HG03196 (cell line): ENCODE measurements around the gene CXCL3.

Experiments used
- ATAC-seq: cut with Tn5 transposase; IDR thresholded peaks from one replicate; pipeline ENCODE4 v1.9.1; 2021; ENCODE audit not compliant: unreplicated experiment

CXCL3 gene

DNA sequence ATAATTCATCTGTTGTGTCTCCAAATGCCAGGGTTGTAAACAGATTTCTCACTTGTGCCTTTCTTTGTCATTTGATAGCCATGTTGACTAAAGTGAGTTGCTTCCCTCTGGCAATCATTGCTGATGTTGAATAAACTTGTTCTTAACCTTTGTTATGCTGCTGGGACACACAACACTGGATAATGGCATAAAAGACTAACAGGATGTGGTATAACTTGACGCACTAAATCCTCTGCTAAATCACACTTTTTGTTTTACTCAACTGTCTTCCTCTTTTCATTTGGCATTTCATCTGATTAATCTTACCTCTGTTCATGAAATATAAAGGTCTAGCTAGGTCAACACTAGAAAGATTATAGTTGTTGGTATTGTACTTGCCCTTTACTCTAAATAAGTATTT lies 22.4 kb downstream of the CXCL3 start:
- no peak for ATAC-seq

DNA sequence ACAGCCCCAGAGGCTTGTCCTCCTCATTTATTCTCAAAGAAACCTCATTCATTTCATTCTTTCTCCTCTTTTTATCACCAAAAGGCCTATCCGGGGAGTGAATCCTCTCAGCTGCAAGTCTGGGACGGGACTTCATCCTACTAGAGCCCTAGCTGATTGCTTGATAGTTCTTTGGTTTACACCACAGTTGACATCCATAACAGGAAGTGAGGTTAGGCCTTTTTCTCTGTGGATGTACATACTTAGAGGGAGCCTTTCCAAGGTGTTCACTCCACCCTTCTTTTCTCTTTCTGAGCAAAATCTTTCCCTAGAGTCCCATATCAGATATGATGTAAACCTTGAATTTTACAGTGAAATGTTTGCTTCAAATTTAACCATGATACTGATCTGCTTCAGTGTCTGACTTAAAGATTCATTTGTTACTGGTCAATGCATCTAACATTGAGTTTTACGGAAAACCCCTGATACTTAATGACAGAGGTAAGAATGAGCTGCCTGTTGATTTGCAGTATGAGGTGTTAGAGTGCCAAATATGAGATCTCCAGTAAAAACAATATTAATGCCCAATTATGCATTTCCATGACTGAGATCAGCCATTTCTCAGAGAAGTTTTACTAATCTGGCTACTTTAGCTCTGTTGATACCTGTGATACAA lies 23.2 kb downstream of the CXCL3 start:
- ATAC-seq = no peak

DNA sequence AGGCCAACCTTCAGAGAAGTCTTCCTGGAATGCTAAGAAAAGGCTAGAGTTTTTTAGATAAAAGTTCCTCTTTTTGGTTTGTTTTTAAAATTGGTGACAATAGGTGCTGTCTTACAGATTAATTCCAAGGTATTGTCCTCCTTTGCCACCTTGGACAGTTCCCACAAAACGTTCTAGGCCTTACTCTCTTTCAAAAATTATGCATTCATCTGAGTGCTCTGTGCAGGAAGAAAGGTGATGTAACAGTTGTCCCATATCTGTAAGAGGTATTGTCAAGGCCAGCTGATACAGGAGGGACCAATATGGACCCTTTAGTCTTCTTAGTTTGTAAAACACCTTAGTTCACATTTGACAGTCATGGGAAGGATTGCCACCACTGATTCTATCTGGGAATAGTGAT lies 24.2 kb downstream of the CXCL3 start:
- ATAC-seq = no peak

DNA sequence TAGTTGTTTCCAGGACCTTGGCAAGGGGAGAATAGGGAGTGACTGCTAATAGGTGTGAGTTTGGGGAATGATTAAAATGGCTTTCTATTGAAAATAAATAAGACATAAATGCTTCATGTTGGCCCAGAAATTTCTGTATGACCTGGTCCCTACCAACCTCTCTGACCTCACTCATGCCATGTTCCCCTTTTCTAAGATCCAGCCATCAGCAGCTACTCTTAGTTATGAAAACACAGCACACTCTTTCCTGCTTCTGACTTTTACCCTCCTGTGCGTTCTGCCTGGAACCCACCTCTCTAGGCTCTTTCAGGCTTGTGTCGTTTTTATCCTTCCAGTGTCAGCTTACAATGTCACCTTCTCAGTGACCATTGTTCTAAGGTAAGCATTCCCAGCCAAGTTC lies 25.2 kb downstream of the CXCL3 start:
- ATAC-seq = no peak

DNA sequence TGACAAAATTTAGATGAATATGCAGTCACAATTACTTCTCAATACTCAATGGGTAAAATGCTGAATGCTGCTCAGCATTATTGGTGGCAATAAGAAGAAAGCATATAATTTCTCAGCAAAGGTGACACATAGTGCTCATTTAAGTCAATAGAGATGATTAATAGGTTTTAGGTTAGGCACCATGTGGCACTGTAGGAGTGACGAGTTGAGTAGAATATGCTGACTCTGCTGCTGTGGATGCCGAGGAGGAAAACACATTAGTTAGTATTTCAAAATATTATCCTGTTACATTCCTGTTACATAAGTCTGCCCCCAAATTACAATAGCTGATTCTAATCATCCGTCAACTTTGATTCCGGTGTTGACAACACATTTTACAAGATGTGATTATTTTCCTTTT lies 26.4 kb downstream of the CXCL3 start:
- ATAC-seq = no peak

DNA sequence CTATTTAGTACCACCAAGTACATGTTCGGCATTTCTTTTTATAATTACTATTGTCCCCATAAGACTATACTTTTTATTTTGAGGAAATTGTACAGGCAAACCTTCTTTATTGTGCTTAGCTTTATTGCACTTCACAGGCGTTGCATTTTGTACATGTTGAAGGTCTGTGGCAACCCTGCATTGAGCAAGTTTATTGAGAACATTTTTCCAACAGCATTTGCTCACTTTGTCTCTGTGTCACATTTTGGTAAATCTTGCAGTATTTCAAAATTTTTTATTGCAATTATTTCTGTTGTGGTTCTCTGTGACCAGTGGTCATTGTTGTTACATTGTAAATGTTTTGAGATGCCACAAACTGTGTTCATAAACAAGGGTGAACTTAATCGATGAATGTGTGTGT lies 29.2 kb downstream of the CXCL3 start:
- ATAC-seq = no peak

DNA sequence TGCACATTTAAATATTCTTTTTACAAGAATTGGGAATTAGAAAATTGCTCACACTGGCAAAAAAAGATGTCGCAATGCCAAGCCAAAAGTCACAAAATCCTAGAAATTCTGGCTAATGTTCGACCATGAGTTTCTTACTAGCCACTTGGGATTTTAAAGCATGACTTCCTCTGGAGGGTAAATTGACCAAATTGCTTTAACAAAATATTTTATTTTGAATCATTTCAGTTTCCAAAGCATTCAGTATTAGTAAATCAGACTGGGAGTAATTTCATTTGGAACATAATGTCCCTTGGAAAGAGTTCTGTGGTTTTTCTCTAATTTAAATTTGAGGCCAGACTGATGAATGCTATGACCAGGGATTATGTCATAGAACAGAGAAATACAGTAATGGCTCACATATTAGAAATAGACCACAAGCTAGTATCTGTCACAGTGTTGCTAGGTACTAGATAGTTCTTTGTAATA lies 32.4 kb downstream of the CXCL3 start:
- ATAC-seq = no peak

DNA sequence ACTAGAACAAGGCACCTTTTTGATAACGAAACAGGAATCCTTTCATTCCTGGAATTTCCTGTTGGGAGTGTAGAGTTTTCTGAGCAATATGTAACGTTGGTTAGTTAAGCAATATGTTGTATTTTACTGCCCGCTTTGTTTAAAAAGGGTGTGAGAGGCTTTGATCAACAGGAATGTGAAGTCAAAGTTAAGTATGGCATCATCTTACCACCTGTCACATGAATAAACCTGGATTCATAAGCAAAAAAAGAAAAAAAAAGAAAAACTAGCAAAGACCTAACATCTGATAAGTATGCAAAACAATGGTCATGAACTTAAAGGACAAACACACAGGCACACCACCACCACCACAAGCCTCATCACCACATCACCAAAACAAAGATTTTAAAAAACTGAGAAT lies 33.0 kb downstream of the CXCL3 start:
- no peak for ATAC-seq

DNA sequence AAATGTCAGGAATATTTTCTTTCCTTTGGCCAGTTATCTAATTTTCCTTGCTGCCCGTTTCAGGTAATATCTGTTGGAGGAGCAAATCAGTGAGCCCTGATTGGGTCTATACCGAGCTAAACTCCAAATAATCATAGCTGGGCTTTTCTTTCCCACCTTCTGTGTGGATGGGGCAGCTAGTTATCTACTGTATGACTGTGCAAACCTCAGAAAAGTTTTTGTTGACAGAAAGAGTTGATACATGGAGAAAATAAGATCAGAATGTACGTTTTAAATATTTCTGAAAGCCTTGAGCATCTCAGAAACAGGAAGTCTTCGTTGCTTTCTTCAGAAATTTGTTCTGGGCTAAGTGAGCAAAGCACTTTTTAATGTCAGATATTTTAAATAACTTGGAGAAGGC lies 33.8 kb downstream of the CXCL3 start:
- ATAC-seq = no peak

DNA sequence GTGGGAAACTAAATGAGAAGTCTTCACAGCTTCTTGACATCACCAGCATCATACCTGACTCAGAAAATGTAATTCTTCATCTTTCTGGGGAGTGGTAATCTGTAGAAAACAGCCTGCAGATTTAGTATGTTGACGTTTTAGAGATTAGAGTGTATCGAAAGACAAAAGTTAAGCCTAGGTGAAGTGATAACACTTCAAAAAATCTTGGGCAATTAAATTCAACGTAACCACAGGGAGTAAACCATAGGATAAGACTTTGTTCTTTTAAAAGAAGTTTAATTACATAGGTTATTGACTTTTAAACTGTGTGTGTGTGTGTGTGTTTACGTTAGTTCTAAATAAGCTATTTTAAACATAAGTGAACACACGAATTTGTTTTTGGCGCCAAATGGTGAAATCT lies 38.2 kb downstream of the CXCL3 start:
- ATAC-seq = no peak

DNA sequence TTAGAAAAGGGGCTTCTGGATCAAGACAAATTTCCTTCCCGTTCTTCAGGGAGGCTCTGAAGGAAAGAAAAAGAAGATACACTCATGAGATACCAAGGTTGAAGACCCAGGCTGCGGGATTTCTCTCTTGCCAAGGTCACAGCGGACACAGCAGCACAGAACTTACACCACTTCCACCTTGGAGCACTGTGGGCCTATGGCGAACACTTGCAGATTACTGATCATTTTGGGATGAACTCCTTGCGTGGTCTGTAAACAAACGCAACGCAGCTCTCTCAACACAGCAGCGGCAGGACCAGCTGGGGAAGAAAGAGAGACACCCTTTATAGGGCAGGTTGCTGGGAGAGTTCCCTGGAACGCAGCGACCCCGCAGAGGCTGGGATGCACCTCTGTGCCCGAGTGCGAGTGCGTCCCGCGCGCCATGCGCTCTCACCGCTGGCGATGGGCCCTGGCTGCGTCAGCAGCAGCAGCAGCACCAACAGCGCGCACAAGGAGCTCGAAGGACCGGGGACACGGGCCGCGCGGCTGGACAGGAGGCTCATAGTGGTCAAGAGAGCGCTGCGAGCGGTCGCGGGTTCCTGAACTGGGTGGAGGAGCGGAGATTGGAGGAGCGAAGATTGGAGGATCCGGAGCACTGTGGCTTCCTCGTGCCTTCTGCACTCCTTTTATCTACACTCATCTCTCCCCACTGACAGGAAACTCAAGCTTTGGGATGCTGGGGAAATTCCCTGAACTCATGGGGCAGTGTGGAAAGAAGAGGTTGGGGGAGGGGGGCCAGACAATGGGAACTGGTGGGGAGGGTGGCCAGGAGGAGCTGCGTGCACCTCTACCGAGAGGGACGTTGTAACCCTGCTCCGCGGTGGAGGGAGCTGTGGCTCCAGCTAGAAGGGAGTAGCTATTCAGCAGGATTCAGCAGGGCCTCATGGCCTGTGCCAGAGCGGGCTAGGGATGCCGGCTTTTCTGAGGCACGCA lies 40.2 kb downstream of the CXCL3 start, which contains the start of gene CXCL5:
TSS of gene CXCL5 (minus strand) at position 638 of the 972 bp plus-strand sequence. CDS start at position 542, 96 bp downstream.
- no peak for ATAC-seq

DNA sequence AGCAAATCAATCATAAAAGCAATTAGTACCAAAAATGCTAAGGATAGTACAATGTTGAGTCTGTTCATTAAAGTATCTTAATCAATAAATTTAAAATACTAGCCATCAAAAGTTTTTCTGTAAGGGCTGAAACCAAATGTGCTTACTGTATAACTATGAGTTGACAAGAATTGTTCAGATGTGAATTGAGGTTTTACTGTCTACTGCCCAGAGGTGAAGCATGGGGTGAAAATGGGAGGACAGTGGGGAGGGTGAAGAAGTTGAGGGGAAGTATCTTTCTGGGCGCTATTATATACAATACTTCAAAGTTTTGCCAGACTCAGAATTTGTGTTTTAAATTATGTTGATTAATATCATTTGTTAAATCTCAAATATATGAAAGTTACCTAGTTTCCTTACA lies 46.4 kb downstream of the CXCL3 start:
- ATAC-seq = no peak

DNA sequence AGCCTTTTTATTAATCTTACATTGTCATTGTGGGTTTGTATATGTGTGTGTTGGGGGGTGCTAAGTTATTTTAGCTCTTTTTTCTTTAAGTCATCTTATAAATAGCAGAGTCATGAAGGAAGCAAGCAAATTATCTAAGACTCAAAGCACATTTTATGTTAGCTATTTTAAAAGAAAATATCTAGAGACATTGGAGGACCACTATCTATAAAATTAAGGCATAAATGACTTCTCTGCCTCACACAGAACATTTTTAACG lies 46.8 kb downstream of the CXCL3 start:
- ATAC-seq = no peak

DNA sequence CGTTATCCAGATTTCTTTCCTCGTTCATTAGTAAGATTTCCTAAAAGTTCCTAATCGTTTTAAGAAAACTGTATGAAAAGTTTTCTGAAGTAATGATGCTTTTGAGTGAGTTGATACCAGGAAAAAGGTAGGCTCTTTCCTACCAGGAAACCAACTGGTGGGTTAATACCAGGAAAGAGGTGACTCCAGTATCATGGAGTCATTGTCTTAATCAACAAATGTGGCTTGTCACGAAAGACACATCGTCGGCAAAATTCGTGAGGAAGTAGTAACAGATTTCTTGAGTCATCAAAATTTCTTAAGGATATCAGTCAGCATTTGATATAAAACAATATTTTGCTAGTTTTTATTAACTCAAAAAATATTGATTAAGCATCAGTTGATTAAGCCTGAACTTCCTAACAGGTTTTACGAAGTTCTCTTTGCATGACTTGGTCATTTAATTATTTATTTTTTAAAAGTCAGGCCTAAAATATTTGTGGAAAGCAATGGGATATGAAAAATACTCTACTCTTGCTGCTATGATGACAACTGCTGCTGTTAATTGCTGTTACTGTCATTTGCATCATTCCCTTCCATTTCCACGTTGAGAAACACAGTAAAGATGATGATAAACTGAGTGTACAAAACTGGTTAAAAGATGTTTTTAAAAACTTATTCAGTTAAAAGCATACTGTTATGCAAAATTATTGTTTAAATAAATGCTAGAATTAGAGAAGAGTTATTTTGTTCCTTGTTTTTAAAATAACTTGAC lies 47.3 kb downstream of the CXCL3 start:
- ATAC-seq = no peak

DNA sequence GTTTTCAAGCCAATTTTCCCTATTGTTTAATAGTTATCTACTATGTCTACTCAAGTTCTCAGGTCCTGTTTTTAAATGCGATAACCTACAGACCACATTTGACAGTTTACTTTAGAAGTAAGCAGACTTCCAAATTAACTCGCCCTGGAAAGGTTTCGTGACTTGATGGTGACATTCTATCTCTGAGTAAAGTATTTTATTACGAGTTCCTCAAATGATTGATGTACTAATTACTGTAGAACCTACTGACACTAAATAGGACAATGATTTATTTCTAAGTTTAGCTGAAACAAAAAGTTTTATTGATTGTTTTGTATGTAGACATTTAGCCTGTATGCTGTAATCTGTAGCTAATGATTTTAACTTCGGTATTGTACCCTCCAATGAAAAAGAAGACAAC lies 48.6 kb downstream of the CXCL3 start:
- no peak for ATAC-seq

DNA sequence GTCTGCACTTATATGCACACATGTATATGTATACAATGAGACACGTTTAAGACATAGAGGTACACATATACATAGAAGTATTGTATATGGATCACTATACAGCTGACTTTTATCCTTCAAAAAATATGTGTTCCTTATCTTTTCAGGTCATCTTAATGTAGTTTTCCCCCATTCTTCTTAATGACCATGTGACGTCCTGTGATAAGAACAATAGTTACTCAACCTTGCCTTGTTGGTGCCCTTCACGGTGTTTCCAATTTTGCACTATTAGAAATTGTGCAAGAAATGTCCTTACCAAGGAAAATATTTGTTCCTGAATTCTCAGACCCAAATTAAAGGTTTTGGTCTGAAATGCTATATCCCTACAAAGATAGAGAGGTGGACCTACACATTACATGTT lies 49.5 kb downstream of the CXCL3 start:
- ATAC-seq = no peak

DNA sequence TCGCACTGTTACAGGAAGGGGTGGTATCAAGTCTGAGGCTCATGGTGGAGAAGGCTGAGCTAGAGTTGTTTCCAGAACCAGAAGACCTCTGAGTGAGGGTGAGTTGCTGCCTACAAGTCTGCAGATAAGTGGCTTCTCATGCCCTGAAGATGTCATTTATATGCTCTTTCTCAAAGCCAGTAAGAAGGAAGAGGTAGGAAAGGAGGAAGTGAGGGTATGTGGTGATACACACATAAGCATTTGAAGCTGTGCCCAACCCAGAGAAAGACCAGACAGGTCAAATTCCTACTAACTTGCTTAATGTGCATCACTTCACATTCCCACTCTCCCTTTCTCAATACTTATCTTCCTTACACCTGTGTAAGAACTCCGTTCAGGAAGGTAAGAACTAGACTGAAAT lies 50.4 kb downstream of the CXCL3 start, which contains the start of gene PPBP:
TSS of gene PPBP (minus strand) at position 130 of the 400 bp plus-strand sequence. CDS start at position 43, 87 bp downstream.
- no peak for ATAC-seq
